GM19240 (cell line): ENCODE data around the gene PTPN2.
"Not testable (repeated sequence)": the region's sequence is repeated elsewhere in the genome, so short reads cannot be mapped to it uniquely, and the experiment has no call there.

Experiments used
- DNase-seq: peaks from one replicate; pipeline ENCODE4 v3.0.0; 2011; ENCODE audit warnings: low spot score; ENCODE audit not compliant: insufficient read length

Gene PTPN2

GRCh38 chr18:12883684-12884405 is at the start of gene PTPN2:
TSS of gene PTPN2 (minus strand) at chr18:12884237. CDS start at chr18:12884141, 96 bp downstream.
- peak; percentile 86 for DNase-seq

DNA sequence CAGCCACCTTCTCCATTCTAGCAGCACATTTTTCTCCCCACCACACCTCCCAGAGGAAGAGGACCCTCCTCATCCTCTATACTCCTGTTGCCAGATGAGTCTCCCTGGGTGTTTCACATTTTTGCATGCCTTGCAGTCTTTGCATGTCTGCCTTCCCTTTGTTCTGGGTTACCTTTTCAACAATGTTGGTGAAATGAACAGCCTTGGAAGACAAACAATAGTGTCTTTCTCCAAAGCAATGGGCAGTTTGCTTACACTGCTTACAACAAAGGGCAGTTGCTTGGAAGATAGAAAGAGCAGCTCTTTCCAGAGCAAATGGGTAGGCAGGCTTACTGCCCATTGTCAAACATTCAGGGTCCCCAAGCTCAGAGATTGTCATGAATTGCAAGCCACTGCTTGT is 49.3 kb upstream of the PTPN2 start:
- no peak for DNase-seq

- DNase-seq: no peak
Measured at GRCh38 chr18:12930908-12931307, 46.9 kb upstream of the PTPN2 start.

DNA sequence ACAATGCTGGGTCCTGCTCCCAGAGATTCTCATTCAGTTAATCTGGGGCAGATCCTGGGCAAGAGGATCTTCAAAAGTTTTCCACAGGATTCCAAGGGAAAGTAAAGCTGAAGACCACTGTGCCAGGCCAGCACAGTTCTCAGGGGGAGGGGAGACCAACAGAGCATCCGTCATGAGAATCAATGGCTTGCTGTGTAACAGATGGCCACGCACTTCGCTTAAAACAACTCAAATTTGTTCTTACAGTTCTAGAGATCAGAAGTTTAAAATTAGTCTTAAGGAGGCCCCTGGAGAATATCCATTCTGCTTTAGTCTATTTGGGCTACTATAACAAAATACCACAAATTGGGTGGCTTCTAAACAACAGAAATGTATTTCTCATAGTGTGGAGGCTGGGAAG is 46.3 kb upstream of the PTPN2 start:
- DNase-seq: no peak

GRCh38 chr18:12929477-12930083 is 45.5 kb upstream of the PTPN2 start:
- DNase-seq: no peak

- DNase-seq: no peak
Measured at GRCh38 chr18:12928641-12929040, 44.6 kb upstream of the PTPN2 start.

DNA sequence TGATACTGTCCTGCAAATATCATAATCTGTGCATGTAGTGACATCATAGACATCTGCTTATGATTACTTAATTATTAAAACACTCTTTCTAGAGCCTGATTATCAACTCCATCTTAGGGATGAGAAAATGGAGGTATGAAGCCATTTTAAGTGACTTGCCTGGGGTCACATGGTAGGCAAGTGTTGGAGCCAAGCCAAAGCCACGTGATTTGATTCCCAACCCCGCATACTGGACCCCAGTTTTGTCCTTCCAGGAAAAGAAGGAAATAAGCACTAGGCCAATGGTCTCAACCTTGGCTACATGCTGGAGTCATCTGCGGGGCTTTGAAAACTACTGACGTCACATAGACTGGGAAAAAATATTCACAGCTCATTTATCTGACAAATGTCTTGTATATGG is 44.2 kb upstream of the PTPN2 start:
- DNase-seq: no peak

DNA sequence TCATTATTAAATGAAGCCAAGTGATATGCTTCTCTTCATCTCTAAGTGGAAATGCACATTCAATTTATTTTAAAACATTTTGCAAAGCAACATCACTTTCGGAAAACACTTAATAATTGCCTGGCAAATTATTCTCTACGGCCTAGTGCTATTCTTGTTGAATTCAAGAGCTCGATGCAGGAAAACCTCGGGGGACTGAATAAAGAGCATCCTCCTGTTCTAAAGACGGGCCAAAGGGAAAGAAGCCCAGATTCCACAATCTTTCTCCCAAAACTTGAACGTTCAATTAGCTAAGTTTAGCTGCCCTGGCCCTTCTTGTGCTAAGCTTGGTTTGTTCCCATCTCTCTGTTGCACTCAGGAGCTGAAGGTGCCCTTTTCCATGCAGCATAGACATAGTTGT is 40.6 kb upstream of the PTPN2 start:
- DNase-seq: no peak

GRCh38 chr18:12922266-12922665 is 38.2 kb upstream of the PTPN2 start:
- no peak for DNase-seq

DNA sequence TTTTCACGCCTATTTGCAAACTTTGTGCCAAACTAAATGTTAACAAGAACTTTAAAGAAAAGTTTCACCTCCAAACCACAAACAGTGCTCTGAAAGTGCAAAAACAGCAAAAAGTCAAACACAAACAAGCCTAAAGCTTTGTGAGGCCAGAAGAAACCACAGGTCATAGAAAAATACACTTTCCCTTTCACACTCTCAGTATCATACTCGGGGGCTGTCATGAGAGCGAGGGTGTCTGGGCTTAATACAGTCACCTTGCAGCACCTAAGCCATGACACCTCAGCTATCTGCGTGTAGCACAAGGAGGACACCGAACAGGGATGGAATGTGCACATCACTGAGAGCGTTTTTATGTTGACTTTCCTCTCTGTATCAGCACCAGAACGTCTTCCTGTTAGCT is 37.1 kb upstream of the PTPN2 start:
- DNase-seq: no peak

GRCh38 chr18:12911929-12912703 is 28.1 kb upstream of the PTPN2 start:
- no peak for DNase-seq

GRCh38 chr18:12911025-12911928 is 27.2 kb upstream of the PTPN2 start:
- DNase-seq: no peak

- DNase-seq: no peak
Measured at GRCh38 chr18:12908706-12909105, 24.7 kb upstream of the PTPN2 start.

DNA sequence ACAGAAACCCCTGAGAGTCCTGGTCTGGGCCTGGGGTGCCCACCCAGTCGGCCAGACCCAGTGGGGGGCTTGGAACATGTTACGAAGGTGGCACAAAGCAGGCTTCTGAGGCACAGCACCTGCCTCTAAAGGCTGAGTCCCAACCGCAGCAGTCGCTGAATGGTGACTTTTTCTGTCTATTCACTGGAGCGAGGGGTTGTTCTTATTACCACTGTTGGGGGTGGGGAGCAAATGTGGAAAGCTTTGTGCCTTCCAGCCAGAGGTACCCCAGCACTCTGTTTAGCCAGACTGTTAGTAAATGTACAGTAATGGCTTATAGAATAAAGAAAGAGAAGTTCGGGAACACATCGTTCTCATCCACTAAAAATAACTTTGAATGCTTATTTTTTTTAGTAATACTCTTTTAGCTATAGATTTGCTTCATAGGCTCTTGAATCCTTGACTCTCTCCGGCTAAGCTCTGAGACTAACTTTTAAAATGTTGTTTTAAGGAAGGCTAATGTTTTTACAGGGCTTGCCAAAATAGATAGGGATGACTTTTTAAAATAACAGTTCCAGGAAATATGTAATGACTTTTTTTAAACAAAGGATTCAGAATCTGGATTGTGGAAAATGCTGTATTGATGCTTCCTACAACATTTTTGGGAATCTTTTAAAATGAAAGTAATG is 23.4 kb upstream of the PTPN2 start:
- DNase-seq: no peak

GRCh38 chr18:12906773-12907172 is 22.7 kb upstream of the PTPN2 start:
- no peak for DNase-seq

- DNase-seq: no peak
Measured at GRCh38 chr18:12906119-12906518, 22.1 kb upstream of the PTPN2 start.

DNA sequence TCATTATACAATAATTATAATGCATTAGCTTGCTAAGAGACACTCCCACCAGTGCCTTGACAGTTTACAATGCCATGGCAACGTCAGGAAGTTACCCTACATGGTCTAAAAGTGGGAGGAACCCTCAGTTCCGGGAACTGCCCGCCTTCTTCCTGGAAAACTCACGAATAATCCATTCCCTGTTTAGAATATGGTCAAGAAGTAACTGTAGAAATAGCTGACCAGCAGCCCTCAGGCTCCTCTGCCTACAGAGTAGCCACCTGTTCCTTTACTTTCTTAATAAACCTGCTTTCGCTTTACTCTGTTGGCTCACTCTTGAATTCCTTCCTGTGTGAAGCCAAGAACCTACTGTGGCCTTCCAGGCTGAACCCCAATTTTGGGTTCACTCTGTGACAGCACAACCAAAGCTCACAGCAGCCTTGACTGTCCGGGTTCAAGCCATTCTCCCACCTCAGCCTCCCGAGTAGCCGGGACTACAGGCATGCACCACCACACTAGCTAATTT is 20.0 kb upstream of the PTPN2 start:
- no peak for DNase-seq

DNA sequence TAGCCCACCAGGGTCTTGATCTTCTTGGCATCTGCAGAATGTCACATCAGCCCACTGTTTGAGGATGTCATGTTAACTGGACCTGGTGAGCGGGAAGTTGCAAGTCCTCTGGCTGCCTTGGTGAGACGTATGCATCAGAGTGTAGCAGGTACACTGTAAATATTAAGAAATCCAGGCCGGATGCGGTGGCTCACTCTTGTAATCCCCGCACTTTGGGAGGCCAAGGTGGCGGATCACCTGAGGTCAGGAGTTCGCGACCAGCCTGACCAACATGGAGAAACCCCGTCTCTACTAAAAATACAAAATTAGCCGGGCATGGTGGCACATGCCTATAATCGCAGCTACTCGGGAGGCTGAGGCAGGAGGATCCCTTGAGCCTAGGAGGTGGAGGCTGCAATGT is 17.2 kb upstream of the PTPN2 start:
- DNase-seq: not testable (repeated sequence)

DNA sequence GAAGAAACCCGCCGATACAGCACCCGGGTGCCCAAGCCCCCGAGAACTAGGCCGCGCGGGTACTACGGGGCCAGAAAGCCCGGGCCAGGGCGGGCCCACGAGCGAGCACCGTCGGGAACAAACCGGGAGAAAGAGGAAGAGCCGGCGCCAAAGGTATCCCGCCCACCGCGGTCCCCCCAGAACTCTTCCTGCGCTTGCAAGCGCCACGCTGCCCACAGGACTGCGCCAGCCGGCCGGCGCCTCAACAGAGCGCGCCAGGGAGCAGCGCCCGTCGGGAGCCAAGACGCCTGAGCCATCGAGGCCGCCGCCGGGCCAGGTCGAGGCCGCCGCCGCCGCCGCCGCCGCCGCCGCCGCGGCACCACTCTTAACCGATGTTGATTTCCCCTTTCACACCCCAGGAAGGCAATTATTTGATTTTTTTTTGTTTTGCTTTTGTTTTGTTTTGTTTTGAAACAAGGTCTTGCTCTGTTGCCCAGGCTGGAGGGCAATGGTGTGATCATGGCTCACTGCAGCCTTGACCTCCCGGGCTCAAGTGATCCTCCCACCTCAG is 12.8 kb upstream of the PTPN2 start:
- DNase-seq: not testable (repeated sequence)

- no peak for DNase-seq
Measured at GRCh38 chr18:12895626-12896025, 11.6 kb upstream of the PTPN2 start.
